Panc1 (cell line): ENCODE results near the gene GPC3.

ENCODE experiments used
- POLR2AphosphoS5 ChIP-seq: IDR thresholded peaks from 2 replicates; pipeline ENCODE4 v1.6.1; 2012; ENCODE audit warnings: mild to moderate bottlenecking, low read depth, low read length, moderate library complexity
- TF ChIP-seq, protein P1 (sequence below): fragments of 450-650 bp; IDR thresholded peaks from 2 replicates; pipeline ENCODE4 v1.5.1; 2017; ENCODE audit warnings: mild to moderate bottlenecking

GRCh38 chrX:133786382-133786781 lies 199.0 kb downstream of the GPC3 start:
- TF ChIP-seq, protein P1, sequence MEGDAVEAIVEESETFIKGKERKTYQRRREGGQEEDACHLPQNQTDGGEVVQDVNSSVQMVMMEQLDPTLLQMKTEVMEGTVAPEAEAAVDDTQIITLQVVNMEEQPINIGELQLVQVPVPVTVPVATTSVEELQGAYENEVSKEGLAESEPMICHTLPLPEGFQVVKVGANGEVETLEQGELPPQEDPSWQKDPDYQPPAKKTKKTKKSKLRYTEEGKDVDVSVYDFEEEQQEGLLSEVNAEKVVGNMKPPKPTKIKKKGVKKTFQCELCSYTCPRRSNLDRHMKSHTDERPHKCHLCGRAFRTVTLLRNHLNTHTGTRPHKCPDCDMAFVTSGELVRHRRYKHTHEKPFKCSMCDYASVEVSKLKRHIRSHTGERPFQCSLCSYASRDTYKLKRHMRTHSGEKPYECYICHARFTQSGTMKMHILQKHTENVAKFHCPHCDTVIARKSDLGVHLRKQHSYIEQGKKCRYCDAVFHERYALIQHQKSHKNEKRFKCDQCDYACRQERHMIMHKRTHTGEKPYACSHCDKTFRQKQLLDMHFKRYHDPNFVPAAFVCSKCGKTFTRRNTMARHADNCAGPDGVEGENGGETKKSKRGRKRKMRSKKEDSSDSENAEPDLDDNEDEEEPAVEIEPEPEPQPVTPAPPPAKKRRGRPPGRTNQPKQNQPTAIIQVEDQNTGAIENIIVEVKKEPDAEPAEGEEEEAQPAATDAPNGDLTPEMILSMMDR: no peak
- TF ChIP-seq POLR2AphosphoS5: no peak
